OCI-LY7 (cell line): ENCODE results near the gene SP100. TPM values are rescaled to one million over a fixed set of nuclear protein-coding genes. Genes with fewer than 3 reads are reported as not detected.

Experiments
- BruUV-seq: library from RNA; stranded (reverse); fragments of 400-500 nt; replicated peaks from 2 replicates; lab custom pipeline; 2021; lab: Mats Ljungman, UMichigan
- CTCF ChIA-PET: fragments of 300-600 bp; sonication (Branson Sonifier 250); formaldehyde crosslinking; loops from one replicate; lab custom pipeline; 2022; ENCODE audit warnings: antibody characterized with exemption; ENCODE audit not compliant: unreplicated experiment; lab: Charles Lee
- POLR2A ChIA-PET: fragments of 300-600 bp; sonication (Branson Sonifier 250); formaldehyde crosslinking; loops from one replicate; lab custom pipeline; 2022; ENCODE audit warnings: antibody characterized with exemption; lab: Charles Lee
- DNase-seq: peaks from one replicate; pipeline ENCODE4 v3.0.0-alpha.2; 2015; ENCODE audit warnings: low spot score
- H2AFZ ChIP-seq: fragments of 200-600 bp; sonication (generic), shearing (Covaris generic); 2 replicates; pipeline ENCODE4 v1.6.1; 2014; ENCODE audit warnings: mild to moderate bottlenecking, antibody characterized with exemption, low read length, moderate library complexity
- H3K27ac ChIP-seq: fragments of 200-600 bp; sonication (generic); 2 replicates; pipeline ENCODE4 v1.5.1; 2014; ENCODE audit warnings: mixed run types, low read depth, mild to moderate bottlenecking, moderate library complexity, low read length, inconsistent platforms; ENCODE audit not compliant: poor library complexity, severe bottlenecking
- H3K36me3 ChIP-seq: fragments of 200-600 bp; sonication (generic); 2 replicates; pipeline ENCODE4 v1.6.1; 2014; ENCODE audit warnings: mild to moderate bottlenecking, antibody characterized with exemption, low read length, moderate library complexity, mixed read lengths; ENCODE audit not compliant: insufficient read depth
- H3K4me1 ChIP-seq: fragments of 200-600 bp; sonication (generic); 2 replicates; pipeline ENCODE4 v1.5.1; 2014; ENCODE audit warnings: mild to moderate bottlenecking, low read length; ENCODE audit not compliant: insufficient read depth, poor library complexity, severe bottlenecking
- H3K4me2 ChIP-seq: fragments of 200-600 bp; sonication (generic); 2 replicates; pipeline ENCODE4 v1.6.1; 2014; ENCODE audit warnings: mild to moderate bottlenecking, low read length
- H3K4me3 ChIP-seq: fragments of 200-600 bp; sonication (generic); 2 replicates; pipeline ENCODE4 v1.5.1; 2014; ENCODE audit warnings: mild to moderate bottlenecking, low read depth, low read length; ENCODE audit not compliant: poor library complexity, severe bottlenecking
- H3K79me2 ChIP-seq: fragments of 200-600 bp; sonication (generic); 2 replicates; pipeline ENCODE4 v1.6.1; 2016; ENCODE audit warnings: low read depth, mild to moderate bottlenecking, low read length, moderate library complexity, mixed read lengths; ENCODE audit not compliant: insufficient read depth
- H3K9me2 ChIP-seq: fragments of 200-600 bp; sonication (generic); 2 replicates; pipeline ENCODE4 v1.6.1; 2016; ENCODE audit warnings: mild to moderate bottlenecking, low read length, mixed read lengths; ENCODE audit not compliant: insufficient read depth
- H3K9me3 ChIP-seq: fragments of 200-600 bp; sonication (generic); 2 replicates; pipeline ENCODE4 v1.6.1; 2014; ENCODE audit warnings: mild to moderate bottlenecking, mixed run types, low read length, mixed read lengths
- H4K20me1 ChIP-seq: fragments of 200-600 bp; sonication (generic); 2 replicates; pipeline ENCODE4 v1.6.1; 2014; ENCODE audit warnings: mild to moderate bottlenecking, antibody characterized with exemption, low read length, moderate library complexity, mixed read lengths; ENCODE audit not compliant: insufficient read depth
- EZH2phosphoT487 ChIP-seq: fragments of 200-600 bp; sonication (generic); IDR thresholded peaks from 2 replicates; pipeline ENCODE4 v1.6.1; 2018; ENCODE audit warnings: low read depth, borderline replicate concordance, mild to moderate bottlenecking, mixed run types, antibody characterized with exemption, low read length, moderate library complexity, mixed read lengths
- intact Hi-C: fragments of 100-400 bp; cut with micrococcal nuclease; formaldehyde crosslinking; loops from one replicate; pipeline ENCODE4 v1.10.0; 2022; ENCODE audit not compliant: unreplicated experiment
- total RNA-seq, 2 experiments: library from RNA; depleted of rRNA in 1 of 2; stranded (reverse); fragments of >200 nt in 1 of 2; shearing (Covaris generic) in 1 of 2; gene quantifications; 2 replicates each; pipeline ENCODE4 v1.2.3, GENCODE V29; 2014 to 2022
- TF ChIP-seq, protein P1 (sequence below): fragments of 200-600 bp; sonication (generic); conservative IDR thresholded peaks from 2 replicates; pipeline ENCODE4 v1.5.1; 2014; ENCODE audit warnings: mild to moderate bottlenecking, antibody characterized with exemption, low read length, moderate library complexity, mixed read lengths

SP100 gene
- total RNA-seq, 2 experiments from 2014 or later = 44.6 to 54.5 TPM

DNA sequence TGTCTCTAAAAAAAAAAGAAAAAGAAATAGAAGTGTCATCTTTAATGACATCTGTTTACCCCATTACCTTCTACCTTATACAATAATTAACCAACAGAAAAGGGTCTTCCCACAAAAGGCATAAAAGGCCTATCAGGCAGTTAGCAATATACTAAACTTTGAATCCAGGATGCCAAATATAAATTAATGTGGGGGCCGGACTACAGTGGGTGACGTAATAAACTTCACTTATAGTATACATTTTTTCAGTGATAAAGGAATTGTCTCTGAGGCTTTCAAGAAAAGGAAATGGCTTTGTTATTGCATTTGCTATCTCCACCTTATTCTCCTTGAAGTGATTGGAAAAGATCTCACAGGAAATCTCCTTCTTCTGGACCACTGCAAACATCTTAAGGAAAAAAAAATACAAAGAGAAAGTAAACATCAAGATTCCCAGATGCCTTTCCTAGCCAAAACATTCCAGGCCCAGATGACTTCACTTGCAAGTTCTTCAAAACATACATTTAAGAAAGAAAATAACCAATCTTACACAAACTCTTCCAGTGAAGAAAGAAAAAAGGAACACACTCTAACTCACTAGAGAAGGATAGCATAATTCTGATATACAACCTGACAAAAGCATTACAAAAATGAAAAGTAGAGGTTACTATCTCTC is 170.5 kb downstream of the SP100 start:
- no peaks in the 10 kb centered on the region for H3K36me3 ChIP-seq
- CTCF ChIA-PET = no interaction called here
- DNase-seq = no peak
- intact Hi-C loops = no loop called here
- no peaks in the 10 kb centered on the region for H3K79me2 ChIP-seq
- H3K9me3 ChIP-seq = no peaks in the 10 kb centered on the region; the same call in 1 of the 2 replicates
- H3K4me3 ChIP-seq = no peak overlapping the region
- no peak overlapping the region for H3K4me2 ChIP-seq
- H4K20me1 ChIP-seq = no peaks in the 10 kb centered on the region
- H3K4me1 ChIP-seq = peaks cover 34% of the 10 kb centered on the region
- BruUV-seq = no TSS peak
- H3K27ac ChIP-seq = no peak overlapping the region
- H2AFZ ChIP-seq = no peak overlapping the region
- H3K9me2 ChIP-seq = no peaks in the 10 kb centered on the region
- TF ChIP-seq EZH2phosphoT487 = no peak
- TF ChIP-seq, protein P1, sequence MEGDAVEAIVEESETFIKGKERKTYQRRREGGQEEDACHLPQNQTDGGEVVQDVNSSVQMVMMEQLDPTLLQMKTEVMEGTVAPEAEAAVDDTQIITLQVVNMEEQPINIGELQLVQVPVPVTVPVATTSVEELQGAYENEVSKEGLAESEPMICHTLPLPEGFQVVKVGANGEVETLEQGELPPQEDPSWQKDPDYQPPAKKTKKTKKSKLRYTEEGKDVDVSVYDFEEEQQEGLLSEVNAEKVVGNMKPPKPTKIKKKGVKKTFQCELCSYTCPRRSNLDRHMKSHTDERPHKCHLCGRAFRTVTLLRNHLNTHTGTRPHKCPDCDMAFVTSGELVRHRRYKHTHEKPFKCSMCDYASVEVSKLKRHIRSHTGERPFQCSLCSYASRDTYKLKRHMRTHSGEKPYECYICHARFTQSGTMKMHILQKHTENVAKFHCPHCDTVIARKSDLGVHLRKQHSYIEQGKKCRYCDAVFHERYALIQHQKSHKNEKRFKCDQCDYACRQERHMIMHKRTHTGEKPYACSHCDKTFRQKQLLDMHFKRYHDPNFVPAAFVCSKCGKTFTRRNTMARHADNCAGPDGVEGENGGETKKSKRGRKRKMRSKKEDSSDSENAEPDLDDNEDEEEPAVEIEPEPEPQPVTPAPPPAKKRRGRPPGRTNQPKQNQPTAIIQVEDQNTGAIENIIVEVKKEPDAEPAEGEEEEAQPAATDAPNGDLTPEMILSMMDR = no peak
- POLR2A ChIA-PET = no interaction called here

DNA sequence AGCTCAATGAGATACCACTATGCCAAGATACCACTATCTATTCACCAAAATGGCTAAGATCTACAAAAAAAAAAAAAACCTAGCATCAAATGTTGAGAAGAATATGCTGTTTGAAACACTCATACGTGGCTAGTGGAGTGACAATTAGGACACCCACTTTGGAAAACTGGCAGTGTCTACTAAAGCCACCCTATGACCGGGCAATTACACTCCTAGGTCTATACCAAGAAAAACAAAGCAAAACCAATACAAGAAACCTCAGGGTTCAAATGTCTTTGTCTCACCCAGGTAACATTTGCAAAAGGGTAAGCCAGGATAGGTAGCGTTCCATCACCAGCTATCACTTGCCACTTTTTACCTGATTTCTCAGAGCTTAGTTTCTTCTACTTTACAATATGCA is 173.0 kb downstream of the SP100 start:
- ChIA-PET CTCF (no interaction called here), POLR2A (interaction anchor here (0.7 kb wide), 2 partner anchors 28 to 132 kb away, joined by 3 to 5 read pairs; no protein-coding TSS in a partner anchor)
- Histone ChIP-seq H3K4me2 (peak overlapping the region; percentile 39), H3K9me2 (no peaks in the 10 kb centered on the region), H3K36me3 (no peaks in the 10 kb centered on the region), H3K4me1 (peaks cover 37% of the 10 kb centered on the region), H2AFZ (peak overlapping the region; percentile 51; the same call in 1 of the 2 replicates), H4K20me1 (no peaks in the 10 kb centered on the region), H3K27ac (peak overlapping the region; percentile 45), H3K9me3 (no peaks in the 10 kb centered on the region; the same call in 1 of the 2 replicates), H3K4me3 (no peak overlapping the region), H3K79me2 (no peaks in the 10 kb centered on the region)
- no peak for DNase-seq
- TF ChIP-seq EZH2phosphoT487 = no peak
- TF ChIP-seq, protein P1 = no peak
- intact Hi-C loops = no loop called here
- BruUV-seq = no TSS peak

DNA sequence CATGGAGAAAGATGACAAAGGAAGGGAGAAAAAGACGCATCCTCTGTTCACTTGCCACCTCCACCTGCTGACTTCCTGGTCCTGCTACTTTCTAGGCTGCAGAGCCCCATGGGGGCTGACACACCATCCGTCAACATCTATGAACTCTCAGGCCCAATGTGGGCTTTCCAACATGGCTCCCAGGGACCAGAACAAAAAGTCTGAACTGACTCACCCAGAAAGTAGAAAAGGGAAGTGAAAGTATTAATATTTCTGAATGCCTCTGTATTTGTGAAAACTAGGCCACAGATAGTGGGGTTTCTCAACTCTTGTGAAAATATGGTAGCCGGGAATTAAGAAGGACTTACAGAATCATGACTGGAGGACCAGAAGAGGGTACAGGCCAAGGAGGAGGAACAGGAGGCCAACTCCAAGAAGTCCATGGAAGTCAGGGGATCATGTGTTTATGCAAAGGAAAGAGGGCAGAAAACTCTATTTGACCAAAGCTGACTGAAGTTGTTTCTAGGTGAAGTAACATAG is 173.6 kb downstream of the SP100 start:
- H3K27ac ChIP-seq = peak overlapping the region; percentile 45
- peak overlapping the region; percentile 51; the same call in 1 of the 2 replicates for H2AFZ ChIP-seq
- TF ChIP-seq, protein P1 = no peak
- no peak for TF ChIP-seq EZH2phosphoT487
- BruUV-seq = no TSS peak
- H3K4me3 ChIP-seq = no peak overlapping the region
- peaks cover 41% of the 10 kb centered on the region for H3K4me1 ChIP-seq
- no peaks in the 10 kb centered on the region for H3K9me2 ChIP-seq
- ChIA-PET POLR2A (interaction anchor here (0.7 kb wide), 1 partner anchor 29 kb away, joined by 5 read pairs; no protein-coding TSS in a partner anchor), CTCF (no interaction called here)
- H4K20me1 ChIP-seq = no peaks in the 10 kb centered on the region
- peak; percentile 87 for DNase-seq
- intact Hi-C loops = no loop called here
- no peaks in the 10 kb centered on the region for H3K79me2 ChIP-seq
- H3K9me3 ChIP-seq = no peaks in the 10 kb centered on the region; the same call in 1 of the 2 replicates
- peak overlapping the region; percentile 39 for H3K4me2 ChIP-seq
- no peaks in the 10 kb centered on the region for H3K36me3 ChIP-seq
